ENCODE measurements around the gene KY. TPM values are rescaled to one million over a fixed set of nuclear protein-coding genes. Genes with fewer than 3 reads are reported as not detected.

KY gene
- total RNA-seq, 2 donors from 2014 or later, result not detected

DNA sequence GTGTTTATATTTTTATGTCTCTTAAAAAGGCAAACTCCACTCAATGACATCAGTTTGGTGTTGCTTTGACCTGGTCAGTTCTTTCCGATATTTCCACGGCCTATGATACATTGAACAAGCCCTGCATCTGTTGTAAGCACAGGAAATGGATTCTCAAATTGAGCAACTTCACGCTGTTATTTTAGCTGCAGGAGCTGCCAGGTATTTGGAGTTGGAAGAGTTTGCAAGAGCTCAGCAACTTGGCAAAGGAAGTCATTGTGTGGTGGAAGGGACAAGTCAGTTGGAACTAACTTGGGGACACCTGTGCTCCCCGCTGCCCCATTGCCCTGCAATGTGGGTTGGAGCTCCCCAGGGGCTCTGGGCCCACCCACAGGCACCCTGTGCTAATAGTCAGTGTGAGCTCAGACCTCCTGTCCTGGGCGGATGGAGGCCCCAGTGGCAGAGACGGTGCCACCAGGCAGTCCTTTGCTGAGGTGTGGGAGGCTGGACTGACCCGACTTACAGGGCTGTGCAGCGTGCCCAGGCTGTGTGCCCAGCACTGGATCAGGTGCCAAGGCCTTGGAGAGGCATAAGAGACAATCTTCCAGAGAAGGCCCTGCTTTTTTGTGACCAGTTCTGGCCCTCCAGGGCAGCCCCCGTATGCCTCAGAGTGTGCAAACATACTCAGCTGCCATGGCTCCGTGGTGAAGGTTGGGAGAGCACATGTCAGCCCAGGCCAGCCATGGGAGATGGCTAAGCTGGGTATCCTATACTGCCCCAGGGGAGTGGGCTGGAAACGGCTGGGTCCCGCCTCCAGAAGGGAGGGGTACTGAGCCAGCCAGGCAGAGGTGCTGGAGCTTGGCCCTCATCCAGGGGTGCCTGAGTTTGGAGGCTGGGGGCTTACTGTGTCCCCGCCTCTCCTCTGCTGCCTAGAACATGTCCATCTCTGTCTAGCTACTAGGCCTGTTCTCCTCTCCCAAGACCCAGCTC lies 43.5 kb downstream of the KY start:
- Mint-ChIP-seq H3K4me1 (peaks cover 1% of the 10 kb centered on the region), H3K9me3 (no peaks in the 10 kb centered on the region), H3K27me3 (ENCODE audit: insufficient read depth) (peaks cover 42% of the 10 kb centered on the region), H3K4me3 (no peak overlapping the region), H3K36me3 (ENCODE audit: low read depth) (no peaks in the 10 kb centered on the region), H3K27ac (no peak overlapping the region)
- TF ChIP-seq, protein P1, sequence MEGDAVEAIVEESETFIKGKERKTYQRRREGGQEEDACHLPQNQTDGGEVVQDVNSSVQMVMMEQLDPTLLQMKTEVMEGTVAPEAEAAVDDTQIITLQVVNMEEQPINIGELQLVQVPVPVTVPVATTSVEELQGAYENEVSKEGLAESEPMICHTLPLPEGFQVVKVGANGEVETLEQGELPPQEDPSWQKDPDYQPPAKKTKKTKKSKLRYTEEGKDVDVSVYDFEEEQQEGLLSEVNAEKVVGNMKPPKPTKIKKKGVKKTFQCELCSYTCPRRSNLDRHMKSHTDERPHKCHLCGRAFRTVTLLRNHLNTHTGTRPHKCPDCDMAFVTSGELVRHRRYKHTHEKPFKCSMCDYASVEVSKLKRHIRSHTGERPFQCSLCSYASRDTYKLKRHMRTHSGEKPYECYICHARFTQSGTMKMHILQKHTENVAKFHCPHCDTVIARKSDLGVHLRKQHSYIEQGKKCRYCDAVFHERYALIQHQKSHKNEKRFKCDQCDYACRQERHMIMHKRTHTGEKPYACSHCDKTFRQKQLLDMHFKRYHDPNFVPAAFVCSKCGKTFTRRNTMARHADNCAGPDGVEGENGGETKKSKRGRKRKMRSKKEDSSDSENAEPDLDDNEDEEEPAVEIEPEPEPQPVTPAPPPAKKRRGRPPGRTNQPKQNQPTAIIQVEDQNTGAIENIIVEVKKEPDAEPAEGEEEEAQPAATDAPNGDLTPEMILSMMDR (conservative IDR thresholded peaks at IDR 0.05), result no peak
- peaks cover 9% of the 10 kb centered on the region for H3K27me3 ChIP-seq (ENCODE audit: control insufficient read depth, insufficient read depth, low read length, poor library complexity, severe bottlenecking)
- no peaks in the 10 kb centered on the region for H3K4me1 ChIP-seq (ENCODE audit: control insufficient read depth, insufficient read depth, low read length)
- H3K36me3 ChIP-seq (ENCODE audit: control insufficient read depth, insufficient read depth, low read length), result no peaks in the 10 kb centered on the region
- H3K9ac ChIP-seq (ENCODE audit: extremely low read depth, low read length, poor library complexity, severe bottlenecking), result no peak overlapping the region
- no peak overlapping the region for H3K27ac ChIP-seq (ENCODE audit: low read depth, low read length)
- WGBS, 2 experiments (ENCODE audit: insufficient coverage in 1 of 2, insufficient read length in 1 of 2), result 82 to 84% methylated on average over 7 to 13 of the region's 13 CpGs
- H3K9me3 ChIP-seq (ENCODE audit: control insufficient read depth, low read length), result no peaks in the 10 kb centered on the region
- H3K4me3 ChIP-seq (ENCODE audit: low read length), result no peak overlapping the region
- DNase-seq, result peak; percentile 28

DNA sequence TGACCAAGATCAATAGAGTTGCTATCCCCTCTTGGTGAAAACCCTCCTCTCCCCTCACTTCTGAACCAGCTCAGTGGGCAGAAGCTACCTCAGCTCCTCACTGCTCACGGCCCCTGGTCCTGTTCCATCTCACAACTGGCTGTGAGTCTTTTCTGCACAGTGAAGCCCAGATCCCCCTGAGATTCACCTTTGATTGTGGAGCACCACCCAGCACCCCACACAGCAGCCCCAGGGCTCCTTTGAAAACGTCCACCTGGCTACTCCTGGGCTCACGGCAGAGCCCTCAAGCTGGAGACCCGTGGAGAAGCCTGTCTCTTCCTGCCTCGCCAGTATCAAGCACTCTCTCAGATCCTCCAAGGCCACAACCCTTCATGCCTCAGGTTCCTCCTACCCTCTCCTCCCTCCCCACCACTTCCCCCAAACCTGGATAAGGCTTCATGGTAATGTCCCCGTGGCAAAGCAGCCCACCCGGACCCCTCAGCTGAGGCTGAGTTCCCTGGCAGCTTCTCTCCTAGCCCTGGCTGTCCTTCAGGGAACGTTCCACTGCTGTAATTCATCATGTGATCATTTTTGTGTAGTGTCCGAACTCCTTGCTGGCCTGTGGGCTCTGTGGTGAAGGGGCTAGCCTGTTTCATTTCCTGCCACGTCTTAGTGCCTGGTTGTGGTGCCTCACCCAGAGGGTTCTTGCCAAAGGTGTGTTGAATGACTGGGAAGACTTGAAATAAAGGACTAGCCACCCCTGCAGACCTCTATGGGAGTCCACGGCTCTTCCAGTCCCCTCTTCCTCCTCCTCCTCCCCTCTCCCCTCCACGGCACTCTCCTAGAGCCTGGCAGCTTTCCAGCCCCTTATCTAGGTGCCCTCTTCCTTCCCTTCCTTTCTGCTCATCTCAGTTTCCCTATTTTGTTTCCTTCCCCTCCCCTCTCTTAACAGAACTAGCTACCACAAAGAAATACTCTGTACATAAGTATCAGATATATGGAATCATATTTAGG lies 44.5 kb downstream of the KY start:
- Histone ChIP-seq H3K9me3 (ENCODE audit: control insufficient read depth, low read length) (no peaks in the 10 kb centered on the region), H3K4me1 (ENCODE audit: control insufficient read depth, insufficient read depth, low read length) (no peaks in the 10 kb centered on the region), H3K9ac (ENCODE audit: extremely low read depth, low read length, poor library complexity, severe bottlenecking) (no peak overlapping the region), H3K27me3 (ENCODE audit: control insufficient read depth, insufficient read depth, low read length, poor library complexity, severe bottlenecking) (peaks cover 9% of the 10 kb centered on the region), H3K27ac (ENCODE audit: low read depth, low read length) (no peak overlapping the region), H3K4me3 (ENCODE audit: low read length) (no peak overlapping the region), H3K36me3 (ENCODE audit: control insufficient read depth, insufficient read depth, low read length) (no peaks in the 10 kb centered on the region)
- TF ChIP-seq, protein P1 (conservative IDR thresholded peaks at IDR 0.05), result no peak
- H3K9me3 Mint-ChIP-seq, result no peaks in the 10 kb centered on the region
- no peak overlapping the region for H3K27ac Mint-ChIP-seq
- peak; percentile 38 for DNase-seq
- no peaks in the 10 kb centered on the region for H3K36me3 Mint-ChIP-seq (ENCODE audit: low read depth)
- peaks cover 4% of the 10 kb centered on the region for H3K4me1 Mint-ChIP-seq
- 84 to 92% methylated on average over 6 to 12 of the region's 12 CpGs for WGBS, 2 experiments (ENCODE audit: insufficient coverage in 1 of 2, insufficient read length in 1 of 2)
- H3K27me3 Mint-ChIP-seq (ENCODE audit: insufficient read depth), result peaks cover 41% of the 10 kb centered on the region
- H3K4me3 Mint-ChIP-seq, result no peak overlapping the region

DNA sequence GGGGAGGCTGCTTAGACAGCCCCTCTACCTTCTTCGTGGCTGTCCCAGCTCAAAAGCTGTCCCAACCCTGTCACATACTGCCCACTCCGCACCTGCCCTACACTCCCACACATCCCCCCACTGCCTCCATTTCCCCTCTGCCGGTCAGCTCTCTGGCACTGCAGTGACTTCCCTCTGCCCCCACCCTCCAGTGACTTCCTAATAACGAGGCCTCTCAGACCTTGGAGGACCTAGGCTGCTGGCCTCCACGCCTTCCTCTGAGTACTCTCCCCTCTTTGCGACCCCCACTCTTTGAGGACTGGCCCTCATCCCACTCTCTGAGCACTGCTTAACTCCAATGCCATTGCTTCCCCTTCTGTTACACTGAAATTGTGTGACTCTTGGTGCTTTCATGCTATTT lies 45.3 kb downstream of the KY start:
- Mint-ChIP-seq H3K36me3 (ENCODE audit: low read depth) (no peaks in the 10 kb centered on the region), H3K4me3 (no peak overlapping the region), H3K9me3 (no peaks in the 10 kb centered on the region), H3K27ac (no peak overlapping the region), H3K4me1 (peaks cover 4% of the 10 kb centered on the region), H3K27me3 (ENCODE audit: insufficient read depth) (peaks cover 44% of the 10 kb centered on the region)
- Histone ChIP-seq H3K36me3 (ENCODE audit: control insufficient read depth, insufficient read depth, low read length) (no peaks in the 10 kb centered on the region), H3K4me3 (ENCODE audit: low read length) (no peak overlapping the region), H3K9ac (ENCODE audit: extremely low read depth, low read length, poor library complexity, severe bottlenecking) (no peak overlapping the region), H3K27me3 (ENCODE audit: control insufficient read depth, insufficient read depth, low read length, poor library complexity, severe bottlenecking) (peaks cover 11% of the 10 kb centered on the region), H3K4me1 (ENCODE audit: control insufficient read depth, insufficient read depth, low read length) (peaks cover 2% of the 10 kb centered on the region), H3K9me3 (ENCODE audit: control insufficient read depth, low read length) (no peaks in the 10 kb centered on the region), H3K27ac (ENCODE audit: low read depth, low read length) (no peak overlapping the region)
- 92 to 95% methylated on average over 4 to 6 of the region's 6 CpGs for WGBS, 2 experiments (ENCODE audit: insufficient coverage in 1 of 2, insufficient read length in 1 of 2)
- TF ChIP-seq, protein P1 (conservative IDR thresholded peaks at IDR 0.05), result no peak
- no peak for DNase-seq

All from endodermal cell (in vitro differentiated cells).